ENCODE data around the gene UCN. TPM values are rescaled to one million over a fixed set of nuclear protein-coding genes. Genes with fewer than 3 reads are reported as not detected.
A peak's percentile ranks its signal among the peaks of the same experiment; 100 is the strongest.

UCN gene
- total RNA-seq, 1 experiment from 2014 or later: 1.5 TPM

- no peaks in the 10 kb centered on the region for H3K9me3 ChIP-seq (ENCODE audit: control insufficient read depth, low read depth, low read length)
- no peak overlapping the region for H4K8ac ChIP-seq (replicated peaks; ENCODE audit: insufficient read length, low read depth, low read length)
- peaks cover 4% of the 10 kb centered on the region for H4K20me1 ChIP-seq (ENCODE audit: control insufficient read depth, insufficient read depth, insufficient read length)
- H3K56ac ChIP-seq (ENCODE audit: insufficient read length, low read depth, low read length): no peak overlapping the region
- H3K9ac ChIP-seq (ENCODE audit: extremely low read depth, insufficient read length, low read length): no peak overlapping the region
- WGBS (ENCODE audit: extremely low coverage, insufficient read length, low lambda C conversion rate): no CpG with 5 or more reads among the region's 2 CpGs
- TF ChIP-seq CTCF (conservative IDR thresholded peaks at IDR 0.05): no peak
- no peak overlapping the region for H3K23ac ChIP-seq (ENCODE audit: insufficient read length, low read depth, low read length)
- no peaks in the 10 kb centered on the region for H3K9me3 Mint-ChIP-seq
- H2AFZ ChIP-seq (ENCODE audit: low read length): no peak overlapping the region
- no peak overlapping the region for H2BK12ac ChIP-seq (ENCODE audit: insufficient read length, low read depth, low read length)
- no peak overlapping the region for H2BK20ac ChIP-seq (ENCODE audit: low read depth, low read length, poor library complexity, severe bottlenecking)
- H3K4me3 Mint-ChIP-seq: no peak overlapping the region
- H3K27me3 Mint-ChIP-seq (ENCODE audit: low read depth): no peaks in the 10 kb centered on the region
- H3K4me1 Mint-ChIP-seq: peaks cover 0 to 8% of the 10 kb centered on the region in 2 experiments; a peak in 3 of 4 replicates
- H3K36me3 Mint-ChIP-seq (ENCODE audit: insufficient read depth in 1 of 3, low read depth in 3 of 3): peaks cover 12 to 41% (median 22%) of the 10 kb centered on the region in 3 experiments; a peak in 6 of 7 replicates
- no peaks in the 10 kb centered on the region for H3K23me2 ChIP-seq (ENCODE audit: insufficient read length, low read depth, low read length, poor library complexity, severe bottlenecking)
- no peak overlapping the region for H3K4me2 ChIP-seq (ENCODE audit: insufficient read depth, insufficient read length, low read length)
- H3K27ac ChIP-seq (ENCODE audit: insufficient read length, low read depth, low read length): no peak overlapping the region
- no peak overlapping the region for H2BK15ac ChIP-seq (ENCODE audit: low read depth, low read length)
- H4K91ac ChIP-seq (ENCODE audit: insufficient read length, low read depth, low read length): no peak overlapping the region
- H2BK5ac ChIP-seq (ENCODE audit: insufficient read length, low read length): no peak overlapping the region
- H3K4me1 ChIP-seq (ENCODE audit: insufficient read depth, low read length): no peaks in the 10 kb centered on the region
- H2AK5ac ChIP-seq (ENCODE audit: insufficient read length, low read length): no peak overlapping the region
- H3K27me3 ChIP-seq (ENCODE audit: insufficient read depth, low read length): no peaks in the 10 kb centered on the region
- no peak overlapping the region for H3K14ac ChIP-seq (ENCODE audit: insufficient read depth, low read length)
- 0 out of 7 replicates have a peak overlapping the region, but pooled peaks of 1 of the 3 experiments have one; percentile 32 for H3K27ac Mint-ChIP-seq
- H3K79me1 ChIP-seq (ENCODE audit: insufficient read depth, low read depth, low read length, poor library complexity, severe bottlenecking): peaks cover 5% of the 10 kb centered on the region
- no peak overlapping the region for H2BK120ac ChIP-seq (ENCODE audit: low read depth, low read length, poor library complexity, severe bottlenecking)
- no peak overlapping the region for H3T11ph ChIP-seq (ENCODE audit: low read length)
- no peak for DNase-seq
- no peak overlapping the region for H3K18ac ChIP-seq (ENCODE audit: insufficient read length, low read depth, low read length)
- H4K5ac ChIP-seq (ENCODE audit: insufficient read length, low read depth, low read length): no peak overlapping the region
- H3K4ac ChIP-seq (ENCODE audit: low read depth, low read length): no peak overlapping the region
- peaks cover 39% of the 10 kb centered on the region; the same call in 1 of the 2 replicates for H3K79me2 ChIP-seq (ENCODE audit: insufficient read depth, low read length)
Measured at GRCh38 chr2:27347641-27348040, 39.4 kb upstream of the UCN start.

Measured in H9 (cell line).